ENCODE measurements around the gene CDC123. TPM values are rescaled to one million over a fixed set of nuclear protein-coding genes. Genes with fewer than 3 reads are reported as not detected.

Gene CDC123
- total RNA-seq, 1 experiment from 2014 or later, result 132 TPM

- TF ChIP-seq CTCF (IDR thresholded peaks at IDR 0.05 in 2 of 3, conservative IDR thresholded peaks at IDR 0.05 in 1 of 3; ENCODE audit: borderline replicate concordance in 1 of 3, insufficient read depth in 1 of 3, low read depth in 2 of 3, low read length in 2 of 3) (no peak), EZH2 (IDR thresholded peaks at IDR 0.05) (no peak), CBX3 (IDR thresholded peaks at IDR 0.05; ENCODE audit: low read depth) (no peak), SIN3A (IDR thresholded peaks at IDR 0.05; ENCODE audit: low read depth) (no peak), EGR1 (IDR thresholded peaks at IDR 0.05; ENCODE audit: low read depth) (no peak), RAD21 (IDR thresholded peaks at IDR 0.05; ENCODE audit: low read depth) (no peak), SP1 (IDR thresholded peaks at IDR 0.05; ENCODE audit: low read depth) (no peak)
These were observed 42.8 kb downstream of the CDC123 start (continued) for GRCh38 chr10:12238821-12239220.

- H3K79me2 ChIP-seq (ENCODE audit: insufficient read depth, low read length), result peaks cover 17% of the 10 kb centered on the region
- no peak overlapping the region for H2AFZ ChIP-seq (ENCODE audit: low read depth, low read length, poor library complexity, severe bottlenecking)
- no peaks in the 10 kb centered on the region for H4K20me1 ChIP-seq (ENCODE audit: insufficient read depth)
- ChIA-PET RAD21 (ENCODE audit: low non-redundant PET in 1 of 2, low total read pairs in 2 of 2, uncharacterized antibody in 2 of 2, unreplicated experiment in 2 of 2) (no interaction called here), POLR2A (no interaction called here), CTCF (no interaction called here)
- H3K9me3 ChIP-seq (ENCODE audit: control insufficient read depth in 1 of 2, insufficient read depth in 1 of 2, low read depth in 1 of 2, low read length in 2 of 2), result no peaks in the 10 kb centered on the region
- H3K4me2 ChIP-seq (ENCODE audit: low read length), result no peak overlapping the region
- H3K4me1 ChIP-seq (ENCODE audit: control insufficient read depth in 1 of 2, insufficient read depth in 2 of 2, low read length in 2 of 2), result no peaks in the 10 kb centered on the region
- H3K36me3 ChIP-seq (ENCODE audit: control insufficient read depth in 1 of 2, insufficient read depth in 2 of 2, low read length in 2 of 2), result peaks cover 33 to 40% of the 10 kb centered on the region in 2 experiments; a peak in 3 of 4 replicates
- no peak for DNase-seq (ENCODE audit: low read depth, low spot score)
- H3K9me2 ChIP-seq (ENCODE audit: insufficient read depth), result no peaks in the 10 kb centered on the region
- H3K27ac ChIP-seq (ENCODE audit: low read depth, low read length), result no peak overlapping the region
- no peak overlapping the region for H3K9ac ChIP-seq (ENCODE audit: low read length)
- no TSS peak for BruUV-seq (replicated peaks)
- H3K4me3 ChIP-seq (replicated peaks in 1 of 2; ENCODE audit: low read depth in 1 of 2, low read length in 2 of 2), result no peak overlapping the region
- intact Hi-C loops (cut with micrococcal nuclease), result no loop called here
- H3K27me3 ChIP-seq (ENCODE audit: insufficient read depth, low read length), result no peaks in the 10 kb centered on the region
- ATAC-seq, result no peak
- TF ChIP-seq POLR2AphosphoS5 (IDR thresholded peaks at IDR 0.05; ENCODE audit: low read depth, low read length) (no peak), ATF3 (IDR thresholded peaks at IDR 0.05) (no peak), SIN3A (IDR thresholded peaks at IDR 0.05; ENCODE audit: low read depth) (no peak), CEBPB (IDR thresholded peaks at IDR 0.05; ENCODE audit: low read depth) (no peak), SRF (IDR thresholded peaks at IDR 0.05; ENCODE audit: low read depth) (no peak), RAD21 (IDR thresholded peaks at IDR 0.05; ENCODE audit: low read depth) (no peak), JUND (IDR thresholded peaks at IDR 0.05) (no peak), EZH2 (IDR thresholded peaks at IDR 0.05) (no peak), ZNF274 (IDR thresholded peaks at IDR 0.05; ENCODE audit: low read depth, low read length) (no peak), CBX3 (IDR thresholded peaks at IDR 0.05; ENCODE audit: low read depth) (no peak), ZFX (IDR thresholded peaks at IDR 0.05) (no peak), CTCF (IDR thresholded peaks at IDR 0.05 in 2 of 3, conservative IDR thresholded peaks at IDR 0.05 in 1 of 3; ENCODE audit: borderline replicate concordance in 1 of 3, insufficient read depth in 1 of 3, low read depth in 2 of 3, low read length in 2 of 3) (no peak), EZH2phosphoT487 (IDR thresholded peaks at IDR 0.05; ENCODE audit: borderline replicate concordance) (no peak), REST (IDR thresholded peaks at IDR 0.05; ENCODE audit: low read depth) (no peak), EGR1 (IDR thresholded peaks at IDR 0.05; ENCODE audit: low read depth) (no peak), SP1 (IDR thresholded peaks at IDR 0.05; ENCODE audit: low read depth) (no peak)
- TF ChIP-seq, protein P1, sequence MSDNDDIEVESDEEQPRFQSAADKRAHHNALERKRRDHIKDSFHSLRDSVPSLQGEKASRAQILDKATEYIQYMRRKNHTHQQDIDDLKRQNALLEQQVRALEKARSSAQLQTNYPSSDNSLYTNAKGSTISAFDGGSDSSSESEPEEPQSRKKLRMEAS (IDR thresholded peaks at IDR 0.05), result no peak
These were observed 46.0 kb downstream of the CDC123 start for GRCh38 chr10:12241810-12242529.

Measured in HCT116 (cell line).